GM13976 (cell line): ENCODE results near the gene RMI2.

Experiments used
- DNase-seq: peaks from one replicate; pipeline ENCODE4 v3.0.0; 2012; ENCODE audit warnings: low spot score
- CTCF ChIP-seq: IDR thresholded peaks from 2 replicates; pipeline ENCODE4 v1.5.1; 2012; ENCODE audit warnings: borderline replicate concordance, mild to moderate bottlenecking; ENCODE audit not compliant: insufficient read depth; ENCODE audit errors: extremely low read depth, missing control alignments, control extremely low read depth
- in situ Hi-C: fragments of 300-500 bp; cut with MboI; formaldehyde crosslinking; loops from one replicate; pipeline ENCODE4 v1.12.0; 2022; ENCODE audit warnings: low sequenced_read_pairs, mixed read lengths, inconsistent platforms; ENCODE audit not compliant: unreplicated experiment

The RMI2 gene

GRCh38 chr16:11306997-11307638 is 38.1 kb upstream of the RMI2 start:
- no peak for DNase-seq
- TF ChIP-seq CTCF, result no peak
- in situ Hi-C loops, result no loop called here

- in situ Hi-C loops, result no loop called here
- no peak for TF ChIP-seq CTCF
- no peak for DNase-seq
These were observed 37.4 kb upstream of the RMI2 start for GRCh38 chr16:11307639-11308492.

- no peak for DNase-seq
- in situ Hi-C loops, result no loop called here
- no peak for TF ChIP-seq CTCF
These were observed 36.6 kb upstream of the RMI2 start for GRCh38 chr16:11308493-11309283.

DNA sequence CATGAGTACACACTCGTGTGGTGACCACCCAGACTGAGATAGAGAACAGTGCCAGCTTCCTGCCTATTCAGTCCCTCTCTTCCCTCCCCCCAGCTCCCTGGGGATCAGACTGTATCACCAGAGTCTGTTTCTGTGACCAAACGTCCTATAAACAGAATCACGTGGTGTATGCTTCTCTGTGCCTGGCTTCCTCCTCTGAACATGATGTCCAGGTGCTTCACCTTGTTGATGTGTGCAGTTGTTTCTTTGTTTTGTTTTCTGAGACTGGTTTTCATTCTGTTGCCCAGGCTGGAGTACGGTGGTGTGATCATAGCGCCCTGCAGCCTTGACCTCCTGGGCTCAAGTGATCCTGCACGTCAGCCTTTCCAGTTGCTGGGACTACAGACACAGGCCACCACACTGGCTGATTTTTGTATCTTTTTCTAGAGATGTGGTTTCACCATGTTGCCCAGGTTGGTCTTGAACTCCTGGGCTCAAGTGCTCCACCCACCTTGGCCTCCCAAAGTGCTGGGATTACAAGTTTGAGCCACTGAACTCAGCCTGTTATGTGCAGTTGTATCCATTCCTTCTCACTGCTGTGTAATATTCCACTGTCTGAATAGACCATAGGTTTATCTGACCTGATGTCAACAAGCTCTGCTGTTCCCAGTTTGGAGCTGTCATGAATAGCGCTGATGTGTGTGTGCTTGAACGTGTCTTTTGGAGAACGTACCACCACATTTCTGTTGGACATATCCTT is 35.2 kb upstream of the RMI2 start:
- no peak for DNase-seq
- in situ Hi-C loops, result no loop called here
- no peak for TF ChIP-seq CTCF

DNA sequence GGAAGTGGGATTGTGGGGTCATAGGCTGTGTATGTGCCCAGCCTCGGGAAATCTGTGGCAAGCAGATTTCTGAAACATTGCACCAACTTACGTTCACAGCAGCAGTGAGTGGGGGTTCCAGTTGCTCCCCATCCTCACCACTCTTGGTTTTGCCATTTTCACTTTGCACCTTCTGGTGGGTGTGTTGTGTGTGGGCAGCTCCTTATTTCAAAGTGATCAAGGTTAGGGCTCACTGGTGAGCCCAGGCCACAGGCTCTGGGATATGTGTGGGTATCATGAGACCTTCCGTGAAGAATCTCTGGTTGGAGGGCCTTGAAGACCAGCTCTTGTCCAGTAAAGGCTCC is 34.7 kb upstream of the RMI2 start:
- in situ Hi-C loops, result no loop called here
- DNase-seq, result no peak
- TF ChIP-seq CTCF, result no peak

DNA sequence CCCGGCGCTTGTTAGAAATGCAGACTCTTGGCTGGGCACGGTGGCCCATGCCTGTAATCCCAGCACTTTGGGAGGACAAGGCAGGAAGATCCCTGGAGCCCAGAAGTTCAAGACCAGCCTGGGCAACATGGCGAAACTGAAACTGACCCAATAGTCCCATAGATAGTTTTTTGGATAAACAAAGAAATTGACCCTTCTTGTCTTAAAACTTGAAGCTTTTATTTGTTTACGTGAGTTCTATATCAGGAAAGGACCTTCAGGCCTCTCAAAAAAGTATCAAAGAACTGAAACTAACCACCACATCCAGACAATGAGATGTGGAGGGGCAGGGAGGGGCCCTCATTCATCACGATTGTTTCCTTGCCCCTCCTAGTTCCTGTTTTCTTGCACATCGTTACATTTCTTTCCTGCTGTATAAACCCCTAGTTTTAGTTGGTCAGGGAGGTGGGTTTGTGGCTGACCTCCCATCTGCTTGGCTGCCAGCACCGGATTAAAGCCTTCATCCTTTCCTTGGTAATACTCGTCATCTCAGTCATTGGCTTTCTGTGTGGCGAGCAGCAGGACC is 34.2 kb upstream of the RMI2 start:
- in situ Hi-C loops, result no loop called here
- DNase-seq, result peak; percentile 70
- TF ChIP-seq CTCF, result no peak
